Endothelial cell of umbilical vein (primary cell): Measurements from ENCODE around the gene PECR. TPM values are rescaled to one million over a fixed set of nuclear protein-coding genes. Genes with fewer than 3 reads are reported as not detected.
A peak's percentile ranks its signal among the peaks of the same experiment; 100 is the strongest.

ENCODE experiments used
- BruUV-seq: library from RNA; stranded (reverse); fragments of 400-500 nt; replicated peaks from 2 replicates; lab custom pipeline; 2021; lab: Mats Ljungman, UMichigan
- CTCF ChIA-PET: fragments of 300-600, 350-600 bp; sonication (Branson Sonifier 250); formaldehyde crosslinking; loops from one replicate; lab custom pipeline; 2021; ENCODE audit warnings: antibody characterized with exemption, inconsistent platforms; lab: Charles Lee
- POLR2A ChIA-PET: fragments of 300-600, 350-600 bp; sonication (Branson Sonifier 250); formaldehyde crosslinking; loops from one replicate; lab custom pipeline; 2021; ENCODE audit warnings: antibody characterized with exemption, inconsistent platforms; lab: Charles Lee
- DNase-seq: peaks from one replicate; pipeline ENCODE4 v3.0.0-alpha.2; 2011; ENCODE audit warnings: low read depth, low spot score
- FAIRE-seq: peaks from 2 replicates; lab custom pipeline; 2011; peaks lifted over from hg19 to GRCh38; lab: Jason Lieb, UNC
- H2AFZ ChIP-seq: 2 replicates; pipeline ENCODE4 v1.6.0; 2012; ENCODE audit warnings: low read depth, low read length, control low read depth, inconsistent platforms
- H3K27ac ChIP-seq: 2 replicates; pipeline ENCODE4 v1.5.1; 2011; ENCODE audit warnings: low read depth, mild to moderate bottlenecking, control low read depth, low read length, moderate library complexity; ENCODE audit not compliant: insufficient read depth
- H3K27me3 ChIP-seq, 2 experiments: 2 replicates each; pipeline versions ENCODE4 v1.6.0 to v1.6.1; 2011; ENCODE audit warnings: low read length in 2 of 2, mixed read lengths in 1 of 2; ENCODE audit not compliant: control insufficient read depth in 2 of 2, insufficient read depth in 2 of 2
- H3K36me3 ChIP-seq, 2 experiments: 2 replicates in 1 of 2; 3 replicates in 1 of 2; pipeline ENCODE4 v1.5.1; 2011; ENCODE audit warnings: low read length in 2 of 2, mild to moderate bottlenecking in 1 of 2, moderate library complexity in 1 of 2; ENCODE audit not compliant: control insufficient read depth in 2 of 2, insufficient read depth in 2 of 2; ENCODE audit errors: extremely low read depth in 1 of 2
- H3K4me1 ChIP-seq: 3 replicates; pipeline ENCODE4 v1.5.1; 2011; ENCODE audit warnings: mild to moderate bottlenecking, low read length; ENCODE audit not compliant: control insufficient read depth, insufficient read depth; ENCODE audit errors: extremely low read depth
- H3K4me2 ChIP-seq: 2 replicates; pipeline ENCODE4 v1.6.1; 2011; ENCODE audit warnings: low read length, control low read depth, mixed read lengths; ENCODE audit not compliant: insufficient read depth
- H3K4me3 ChIP-seq, 3 experiments: fragments of 200-600 bp in 1 of 3; sonication (generic), shearing (Covaris generic) in 1 of 3; replicated peaks in 1 of 3; 2 replicates each; pipeline ENCODE4 v1.5.1; 2011 to 2016; ENCODE audit warnings: control low read depth in 3 of 3, low read length in 3 of 3, mild to moderate bottlenecking in 2 of 3, inconsistent platforms in 1 of 3, low read depth in 1 of 3, moderate library complexity in 1 of 3; ENCODE audit not compliant: insufficient read depth in 1 of 3
- H3K79me2 ChIP-seq: 2 replicates; pipeline ENCODE4 v1.6.0; 2012; ENCODE audit warnings: low read length, inconsistent platforms; ENCODE audit not compliant: control insufficient read depth, insufficient read depth
- H3K9ac ChIP-seq: replicated peaks from 2 replicates; pipeline ENCODE3; 2011; ENCODE audit warnings: low read length, control low read depth; ENCODE audit not compliant: insufficient read depth; ENCODE audit errors: extremely low read depth
- H3K9me1 ChIP-seq: replicated peaks from 3 replicates; pipeline ENCODE4 v1.6.0; 2011; ENCODE audit warnings: mild to moderate bottlenecking, low read length; ENCODE audit not compliant: control insufficient read depth, insufficient read depth; ENCODE audit errors: extremely low read depth
- H3K9me3 ChIP-seq: replicated peaks from 2 replicates; pipeline ENCODE4 v1.5.1; 2012; ENCODE audit warnings: low read length, inconsistent platforms; ENCODE audit not compliant: control insufficient read depth, insufficient read depth
- H4K20me1 ChIP-seq: replicated peaks from 2 replicates; pipeline ENCODE3; 2011; ENCODE audit warnings: mild to moderate bottlenecking, low read length; ENCODE audit not compliant: control insufficient read depth, insufficient read depth; ENCODE audit errors: extremely low read depth
- GATA2 ChIP-seq: IDR thresholded peaks from 2 replicates; pipeline ENCODE4 v1.7.0; 2011; ENCODE audit warnings: low read depth, mild to moderate bottlenecking, moderate library complexity, mixed read lengths, low read length; ENCODE audit not compliant: insufficient read length, insufficient read depth
- POLR2A ChIP-seq: IDR thresholded peaks from 2 replicates; pipeline ENCODE4 v1.6.1; 2012; ENCODE audit warnings: low read depth, mild to moderate bottlenecking, control low read depth, low read length
- dilution Hi-C: fragments of 300-500 bp; cut with MboI; formaldehyde crosslinking; loops from one replicate; pipeline ENCODE4 v1.15.0; 2019; ENCODE audit warnings: low sequenced_read_pairs; ENCODE audit not compliant: extremely low pct_ligation_motif_present
- intact Hi-C: fragments of 100-400 bp; cut with micrococcal nuclease; formaldehyde crosslinking; loops from one replicate; pipeline ENCODE4 v1.10.0; 2022
- polyA plus RNA-seq, 4 experiments: library from polyadenylated mRNA; depleted of rRNA in 3 of 4; stranded (reverse) in 3 of 4; unstranded in 1 of 4; fragments of >200 nt; gene quantifications; 2 replicates each; pipeline versions ENCODE4 v1.2.1 to v1.2.3, GENCODE V29; 2011 to 2012; ENCODE audit warnings: missing spikeins in 1 of 4
- total RNA-seq: library from RNA; stranded (reverse); gene quantifications from 2 replicates; pipeline ENCODE4 v1.2.3, GENCODE V29; 2021
- TF ChIP-seq, protein P1 (sequence below), 2 donors: IDR thresholded peaks; 1 replicate in 1 of 2; 2 replicates in 1 of 2; pipeline ENCODE4 v1.5.1; 2011; ENCODE audit warnings: low read length in 2 of 2, mild to moderate bottlenecking in 2 of 2, moderate library complexity in 2 of 2, control low read depth in 1 of 2, inconsistent platforms in 1 of 2, low read depth in 1 of 2; ENCODE audit not compliant: insufficient read depth in 1 of 2; ENCODE audit errors: extremely low read depth in 1 of 2

The PECR gene
- total and polyA plus RNA-seq, 2 donors (not counting 3 experiments of a cell fraction or from before 2014, with no cell fraction given) = 4.1 to 6.2 TPM

DNA sequence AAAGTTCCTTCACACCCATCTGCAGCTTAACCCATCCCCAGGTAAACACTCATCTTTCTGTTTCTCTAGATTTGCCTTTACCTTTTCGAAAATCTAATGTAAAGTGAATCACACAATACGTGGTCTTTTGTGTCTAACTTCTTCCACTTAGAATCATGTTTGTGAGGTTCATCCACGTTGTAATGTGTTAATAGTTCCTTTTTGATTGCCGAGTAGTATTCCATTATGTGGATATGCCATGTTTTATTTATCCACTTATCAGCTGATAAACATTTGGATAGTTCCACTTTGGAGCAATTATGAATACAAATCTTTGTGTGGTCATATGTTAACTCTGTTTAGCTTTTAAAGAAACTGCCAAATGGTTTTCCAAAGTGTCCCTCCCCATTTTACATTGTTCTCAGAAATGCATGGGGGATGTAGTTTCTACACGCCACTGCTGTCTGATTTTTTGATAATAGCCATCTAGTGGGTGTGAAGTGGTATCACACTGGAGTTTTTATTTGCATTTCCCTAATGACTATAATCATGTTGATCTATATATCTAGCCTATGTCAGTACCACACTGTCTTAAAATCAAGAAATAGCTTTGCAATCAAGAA lies 22.3 kb downstream of the PECR start:
- Histone ChIP-seq H3K4me2 (no peak overlapping the region), H4K20me1 (no peaks in the 10 kb centered on the region), H3K27me3 (no peaks in the 10 kb centered on the region), H3K27ac (no peak overlapping the region), H3K9me1 (no peaks in the 10 kb centered on the region), H2AFZ (no peak overlapping the region), H3K4me3 (no peak overlapping the region), H3K9me3 (no peaks in the 10 kb centered on the region), H3K4me1 (peaks cover 7% of the 10 kb centered on the region), H3K79me2 (no peaks in the 10 kb centered on the region), H3K36me3 (no peaks in the 10 kb centered on the region), H3K9ac (no peak overlapping the region)
- dilution Hi-C loops (no loop called here), intact Hi-C loops (no loop called here)
- POLR2A ChIA-PET = no interaction called here
- FAIRE-seq = no peak
- TF ChIP-seq, protein P1, sequence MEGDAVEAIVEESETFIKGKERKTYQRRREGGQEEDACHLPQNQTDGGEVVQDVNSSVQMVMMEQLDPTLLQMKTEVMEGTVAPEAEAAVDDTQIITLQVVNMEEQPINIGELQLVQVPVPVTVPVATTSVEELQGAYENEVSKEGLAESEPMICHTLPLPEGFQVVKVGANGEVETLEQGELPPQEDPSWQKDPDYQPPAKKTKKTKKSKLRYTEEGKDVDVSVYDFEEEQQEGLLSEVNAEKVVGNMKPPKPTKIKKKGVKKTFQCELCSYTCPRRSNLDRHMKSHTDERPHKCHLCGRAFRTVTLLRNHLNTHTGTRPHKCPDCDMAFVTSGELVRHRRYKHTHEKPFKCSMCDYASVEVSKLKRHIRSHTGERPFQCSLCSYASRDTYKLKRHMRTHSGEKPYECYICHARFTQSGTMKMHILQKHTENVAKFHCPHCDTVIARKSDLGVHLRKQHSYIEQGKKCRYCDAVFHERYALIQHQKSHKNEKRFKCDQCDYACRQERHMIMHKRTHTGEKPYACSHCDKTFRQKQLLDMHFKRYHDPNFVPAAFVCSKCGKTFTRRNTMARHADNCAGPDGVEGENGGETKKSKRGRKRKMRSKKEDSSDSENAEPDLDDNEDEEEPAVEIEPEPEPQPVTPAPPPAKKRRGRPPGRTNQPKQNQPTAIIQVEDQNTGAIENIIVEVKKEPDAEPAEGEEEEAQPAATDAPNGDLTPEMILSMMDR (IDR thresholded peaks at IDR 0.05; ENCODE audit: extremely low read depth in 1 of 2, insufficient read depth in 1 of 2, low read depth in 1 of 2, low read length in 2 of 2) = peak; percentile 3 to 6
- no peak for TF ChIP-seq GATA2
- no peak for DNase-seq
- CTCF ChIA-PET = interaction anchor here (0.7 to 1.9 kb wide), 4 partner anchors 11 to 27 kb away, joined by 3 to 8 read pairs (median 5); no protein-coding TSS in a partner anchor
- BruUV-seq = no TSS peak

DNA sequence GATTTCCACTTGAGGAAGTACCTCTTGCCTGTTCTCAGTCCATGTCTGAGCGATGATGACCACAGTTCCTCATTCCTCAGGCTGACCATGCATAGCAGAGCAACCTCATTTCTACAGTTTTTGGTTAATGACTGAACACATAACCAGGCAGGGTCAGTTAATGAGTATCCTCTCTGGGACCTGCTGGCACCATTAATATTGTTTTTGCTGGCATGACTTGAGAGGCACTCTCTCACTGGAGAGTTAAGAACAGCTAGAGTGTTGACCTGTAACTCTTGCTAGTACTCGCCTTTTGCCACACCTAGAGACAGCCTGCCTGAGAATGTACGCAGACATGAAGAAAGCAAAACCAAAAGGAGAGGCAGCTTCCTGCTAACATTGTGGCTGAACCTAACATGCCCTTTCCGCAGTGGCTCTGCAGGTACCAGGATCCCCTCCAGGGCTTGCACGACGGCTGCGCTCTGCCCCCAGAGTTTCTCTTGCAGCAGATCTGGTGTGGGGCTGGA lies 23.9 kb downstream of the PECR start:
- dilution Hi-C loops = no loop called here
- CTCF ChIA-PET = interaction anchor here (0.8 to 1.9 kb wide), 4 partner anchors 8 to 24 kb away, joined by 3 to 7 read pairs (median 3); no protein-coding TSS in a partner anchor

More for the DNA sequence above, 23.9 kb downstream of the PECR start:
- no peak for TF ChIP-seq POLR2A
- Histone ChIP-seq H3K36me3 (no peaks in the 10 kb centered on the region), H3K4me1 (peaks cover 7% of the 10 kb centered on the region), H2AFZ (peak overlapping the region; percentile 23), H3K4me3 (no peak overlapping the region), H4K20me1 (no peaks in the 10 kb centered on the region), H3K9ac (no peak overlapping the region), H3K4me2 (no peak overlapping the region), H3K79me2 (no peaks in the 10 kb centered on the region), H3K9me3 (no peaks in the 10 kb centered on the region), H3K27me3 (no peaks in the 10 kb centered on the region), H3K9me1 (no peaks in the 10 kb centered on the region), H3K27ac (no peak overlapping the region)
- DNase-seq = no peak
- FAIRE-seq = no peak
- POLR2A ChIA-PET = no interaction called here
- no TSS peak for BruUV-seq
- intact Hi-C loops = no loop called here
